Heart left ventricle (tissue), 13 donors: ENCODE results near the gene SH3BP1.

ENCODE experiments used
- CTCF ChIP-seq, 12 donors: fragments of 200-600 bp; sonication (generic) in 4 of 12; IDR thresholded peaks; one replicate each; pipeline versions ENCODE4 v1.5.0 to v1.8.0; 2018 to 2022; ENCODE audit warnings: antibody characterized with exemption in 12 of 12, mild to moderate bottlenecking in 5 of 12
- POLR2A ChIP-seq, 2 donors: fragments of 450-650 bp; IDR thresholded peaks; one replicate each; pipeline ENCODE4 v1.6.1; 2017; ENCODE audit warnings: antibody characterized with exemption in 2 of 2, mild to moderate bottlenecking in 2 of 2, moderate library complexity in 2 of 2
- donor health status: ischemic (EF 13 %, LVEDD 7.1; RV severe dilation, severe dysfunction).
- donor health status: DM: no; HTN: yes; CAD: no.
- donor health status: DM: no; HTN: no; CAD: no.
- donor health status: ischemic (EF 25% LVEDD 6.9; RV normal size, moderate dysfunction).
- donor health status: ischemic (EF 25% LVEDD 5.7; RV mildly dilated, moderate dysfunction).
- donor health status: ischemic (EF 35%, LVEDD 5.7; RV mildly dilated, moderate dysfunction).
- donor health status: nonischemic (EF 11% LVEDD 7.7; RV severe dilation, severe dysfunction).
- donor health status: DM: yes; HTN: yes; CAD: no.
- donor health status: PGD.
- donor health status: ischemic (EF 29% LVEDD 5.4; RV normal size, mild dysfunction).
- donor health status: nonischemic (EF 23%, LVEDD 6.1; RV moderate dilation, normal function).

- no peak for TF ChIP-seq CTCF (IDR thresholded peaks at IDR 0.05)
- TF ChIP-seq POLR2A (IDR thresholded peaks at IDR 0.05): no peak
Observed at GRCh38 chr22:37701141-37701786, 61.8 kb downstream of the SH3BP1 start.
